Trophoblast cell (in vitro differentiated cells and primary cell): ENCODE measurements around the gene UBL7.

Experiments
- DNase-seq, 2 donors: peaks; one replicate each; pipeline ENCODE4 v3.0.0-alpha.2; 2016
- H2AFZ ChIP-seq: 2 replicates; pipeline ENCODE4 v1.6.1; 2013; ENCODE audit warnings: low read length, moderate library complexity, mild to moderate bottlenecking; ENCODE audit not compliant: insufficient read depth, poor library complexity
- H2AK5ac ChIP-seq: 2 replicates; pipeline ENCODE4 v1.6.1; 2013; ENCODE audit warnings: mild to moderate bottlenecking, low read length
- H2BK120ac ChIP-seq: 2 replicates; pipeline ENCODE4 v1.6.1; 2013; ENCODE audit warnings: low read length, mild to moderate bottlenecking, moderate library complexity; ENCODE audit not compliant: insufficient read depth, poor library complexity
- H2BK12ac ChIP-seq: 2 replicates; pipeline ENCODE4 v1.6.1; 2013; ENCODE audit warnings: mild to moderate bottlenecking, low read length, moderate library complexity
- H2BK5ac ChIP-seq: 2 replicates; pipeline ENCODE4 v1.6.1; 2013; ENCODE audit warnings: low read length, low read depth, moderate library complexity, mild to moderate bottlenecking; ENCODE audit not compliant: poor library complexity
- H3K14ac ChIP-seq: 2 replicates; pipeline ENCODE4 v1.6.1; 2013; ENCODE audit warnings: mild to moderate bottlenecking, low read length
- H3K18ac ChIP-seq: 2 replicates; pipeline ENCODE4 v1.6.1; 2013; ENCODE audit warnings: mild to moderate bottlenecking, low read length
- H3K23ac ChIP-seq: 2 replicates; pipeline ENCODE4 v1.6.1; 2013; ENCODE audit warnings: low read length
- H3K27ac ChIP-seq: 2 replicates; pipeline ENCODE4 v1.5.1; 2013; ENCODE audit warnings: low read depth, mild to moderate bottlenecking, inconsistent platforms, low read length, moderate library complexity
- H3K27me3 ChIP-seq: 2 replicates; pipeline ENCODE4 v1.6.1; 2013; ENCODE audit warnings: inconsistent platforms, mild to moderate bottlenecking, low read length, moderate library complexity; ENCODE audit not compliant: insufficient read depth
- H3K36me3 ChIP-seq, 2 experiments: 1 replicate in 1 of 2; 2 replicates in 1 of 2; pipeline ENCODE4 v1.6.1; 2013; ENCODE audit warnings: low read length in 2 of 2, mild to moderate bottlenecking in 2 of 2, moderate library complexity in 1 of 2; ENCODE audit not compliant: insufficient read depth in 2 of 2, control insufficient read depth in 1 of 2
- H3K4ac ChIP-seq: 2 replicates; pipeline ENCODE4 v1.6.1; 2013; ENCODE audit warnings: low read depth, mild to moderate bottlenecking, low read length, moderate library complexity
- H3K4me1 ChIP-seq, 2 experiments: 1 replicate in 1 of 2; 2 replicates in 1 of 2; pipeline ENCODE4 v1.6.1; 2013; ENCODE audit warnings: low read length in 2 of 2, mild to moderate bottlenecking in 2 of 2, moderate library complexity in 1 of 2; ENCODE audit not compliant: insufficient read depth in 2 of 2, control insufficient read depth in 1 of 2
- H3K4me2 ChIP-seq: 2 replicates; pipeline ENCODE4 v1.6.1; 2013; ENCODE audit warnings: inconsistent platforms, mild to moderate bottlenecking, low read length, moderate library complexity
- H3K4me3 ChIP-seq: 2 replicates; pipeline ENCODE4 v1.5.1; 2013; ENCODE audit warnings: mild to moderate bottlenecking, low read depth, low read length, inconsistent platforms
- H3K79me1 ChIP-seq: one replicate; pipeline ENCODE4 v1.6.1; 2013; ENCODE audit warnings: low read length
- H3K79me2 ChIP-seq: 2 replicates; pipeline ENCODE4 v1.6.1; 2013; ENCODE audit warnings: low read length, mild to moderate bottlenecking; ENCODE audit not compliant: control insufficient read depth, insufficient read depth, poor library complexity
- H3K9ac ChIP-seq: 2 replicates; pipeline ENCODE4 v1.6.1; 2013; ENCODE audit warnings: mild to moderate bottlenecking, low read length
- H3K9me3 ChIP-seq: 2 replicates; pipeline ENCODE4 v1.6.1; 2013; ENCODE audit warnings: low read depth, mild to moderate bottlenecking, control low read depth, inconsistent platforms, low read length; ENCODE audit not compliant: insufficient read depth
- H4K12ac ChIP-seq: 2 replicates; pipeline ENCODE4 v1.6.1; 2013; ENCODE audit warnings: low read depth, mild to moderate bottlenecking, low read length, moderate library complexity
- H4K8ac ChIP-seq: 2 replicates; pipeline ENCODE4 v1.6.1; 2013; ENCODE audit warnings: low read depth, mild to moderate bottlenecking, low read length, moderate library complexity
- H4K91ac ChIP-seq: one replicate; pipeline ENCODE4 v1.6.1; 2013; ENCODE audit warnings: low read depth, mild to moderate bottlenecking, low read length, moderate library complexity
- WGBS: extraction: QIAGEN DNeasy Blood & Tissue Kit; methylation state at CpG from one replicate; pipeline ENCODE4 v1.1.7; 2013; ENCODE audit warnings: missing lambda C conversion rate; ENCODE audit not compliant: insufficient read length, insufficient coverage; ENCODE audit errors: extremely low coverage; 5-methylcytosine and 5-hydroxymethylcytosine counted together

The UBL7 gene

GRCh38 chr15:74426404-74427281, 34.3 kb downstream of the UBL7 start:
- no peak overlapping the region for H2AK5ac ChIP-seq
- H2BK120ac ChIP-seq, result no peak overlapping the region
- no peak overlapping the region for H4K12ac ChIP-seq
- peaks cover 19 to 23% of the 10 kb centered on the region in 2 experiments for H3K36me3 ChIP-seq
- no peak overlapping the region for H3K14ac ChIP-seq
- peaks cover 20% of the 10 kb centered on the region for H3K79me1 ChIP-seq
- H3K4me2 ChIP-seq, result no peak overlapping the region
- H3K27me3 ChIP-seq, result no peaks in the 10 kb centered on the region
- peaks cover 35 to 47% of the 10 kb centered on the region in 2 experiments for H3K4me1 ChIP-seq
- no peak overlapping the region for H3K18ac ChIP-seq
- H3K4me3 ChIP-seq, result no peak overlapping the region
- WGBS, result no CpG with 5 or more reads among the region's 10 CpGs
- no peak overlapping the region for H4K91ac ChIP-seq
- H3K79me2 ChIP-seq, result peaks cover 32% of the 10 kb centered on the region
- peak overlapping the region; percentile 4 for H2BK5ac ChIP-seq
- H2BK12ac ChIP-seq, result no peak overlapping the region
- no peak overlapping the region for H4K8ac ChIP-seq
- no peak overlapping the region for H2AFZ ChIP-seq
- no peak overlapping the region for H3K23ac ChIP-seq
- H3K9me3 ChIP-seq, result no peaks in the 10 kb centered on the region
- no peak overlapping the region for H3K9ac ChIP-seq
- H3K27ac ChIP-seq, result peak overlapping the region; percentile 24
- no peak overlapping the region for H3K4ac ChIP-seq
- no peak for DNase-seq

DNA sequence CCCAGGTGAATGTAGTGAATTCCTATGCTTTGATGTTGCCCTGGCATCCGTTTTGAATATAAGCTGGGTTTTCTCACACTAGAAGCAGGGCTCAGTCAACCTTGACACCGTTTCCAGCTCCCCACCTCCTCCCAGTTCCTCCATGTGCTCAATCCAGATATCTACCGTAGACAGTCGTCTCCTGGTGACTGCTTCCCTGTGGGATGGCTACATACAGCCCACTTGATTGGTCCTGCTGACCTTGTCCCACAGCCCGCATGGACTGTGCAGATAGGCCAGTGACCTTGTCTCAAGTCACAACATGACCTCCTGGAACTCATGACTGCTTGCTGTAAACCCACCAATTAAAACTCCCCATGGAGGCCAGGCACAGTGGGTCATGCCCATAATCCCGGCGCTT, 35.3 kb downstream of the UBL7 start:
- H3K23ac ChIP-seq, result no peak overlapping the region
- no peak overlapping the region for H3K14ac ChIP-seq
- H3K18ac ChIP-seq, result no peak overlapping the region
- H3K27ac ChIP-seq, result no peak overlapping the region
- H3K36me3 ChIP-seq, result peaks cover 19 to 20% of the 10 kb centered on the region in 2 experiments
- no peak overlapping the region for H3K9ac ChIP-seq
- H4K12ac ChIP-seq, result no peak overlapping the region
- H2AK5ac ChIP-seq, result no peak overlapping the region
- H3K4me2 ChIP-seq, result no peak overlapping the region
- no peak overlapping the region for H2AFZ ChIP-seq
- peaks cover 45 to 50% of the 10 kb centered on the region in 2 experiments for H3K4me1 ChIP-seq
- no peak overlapping the region for H2BK12ac ChIP-seq
- WGBS, result no CpG with 5 or more reads among the region's 7 CpGs
- no peak overlapping the region for H2BK120ac ChIP-seq
- no peak overlapping the region for H3K4ac ChIP-seq
- H3K79me1 ChIP-seq, result peaks cover 25% of the 10 kb centered on the region
- no peak overlapping the region for H3K4me3 ChIP-seq
- no peak overlapping the region for H2BK5ac ChIP-seq
- H3K27me3 ChIP-seq, result no peaks in the 10 kb centered on the region
- H4K8ac ChIP-seq, result no peak overlapping the region
- H3K9me3 ChIP-seq, result no peaks in the 10 kb centered on the region
- no peak overlapping the region for H4K91ac ChIP-seq
- peaks cover 33% of the 10 kb centered on the region for H3K79me2 ChIP-seq
- no peak for DNase-seq

DNA sequence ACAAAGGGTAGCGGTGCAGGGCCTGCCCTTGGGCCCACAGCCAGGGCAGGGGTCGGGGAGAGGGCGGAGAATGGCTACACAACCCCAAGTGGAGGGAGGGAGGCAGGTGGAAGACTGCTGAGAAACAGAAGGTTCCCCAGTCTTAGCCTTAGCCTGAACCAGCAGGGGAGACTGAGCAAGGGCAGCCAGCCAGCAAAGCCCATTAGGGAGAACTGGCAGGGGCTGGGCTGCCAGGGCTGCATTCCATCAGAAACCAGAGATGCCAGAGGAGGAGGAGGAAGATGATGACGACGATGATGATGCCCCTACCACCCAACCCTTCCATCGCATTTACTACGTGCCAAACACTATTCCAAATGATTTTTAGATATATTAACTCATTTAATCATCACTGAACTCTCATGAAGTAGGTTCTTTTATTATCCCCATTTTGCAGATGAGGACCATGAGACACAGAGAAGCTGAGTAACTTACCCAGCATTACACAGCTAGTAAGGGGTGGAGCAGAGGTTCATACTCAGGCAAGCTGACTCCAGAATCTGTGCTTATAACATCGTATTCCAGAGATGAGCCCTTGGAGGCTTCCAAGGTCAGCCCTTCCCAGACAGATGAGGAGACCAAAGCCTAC, 35.9 kb downstream of the UBL7 start:
- peak overlapping the region; percentile 1 for H4K91ac ChIP-seq
- H3K9ac ChIP-seq, result no peak overlapping the region
- H3K4me3 ChIP-seq, result no peak overlapping the region
- no peak overlapping the region for H3K4me2 ChIP-seq
- H2AK5ac ChIP-seq, result no peak overlapping the region
- peak overlapping the region; percentile 13 for H4K8ac ChIP-seq
- H3K79me1 ChIP-seq, result peaks cover 30% of the 10 kb centered on the region
- peaks cover 50 to 55% of the 10 kb centered on the region in 2 experiments for H3K4me1 ChIP-seq
- no peak for DNase-seq
- peak overlapping the region; percentile 1 for H3K4ac ChIP-seq
- H4K12ac ChIP-seq, result no peak overlapping the region
- H3K23ac ChIP-seq, result no peak overlapping the region
- H3K27ac ChIP-seq, result no peak overlapping the region
- H2BK12ac ChIP-seq, result no peak overlapping the region
- no peak overlapping the region for H2AFZ ChIP-seq
- H3K9me3 ChIP-seq, result no peaks in the 10 kb centered on the region
- peak overlapping the region; percentile 16 for H3K14ac ChIP-seq
- no peak overlapping the region for H2BK120ac ChIP-seq
- peaks cover 37% of the 10 kb centered on the region for H3K79me2 ChIP-seq
- peak overlapping the region; percentile 14 for H3K18ac ChIP-seq
- H2BK5ac ChIP-seq, result no peak overlapping the region
- H3K36me3 ChIP-seq, result peaks cover 19 to 20% of the 10 kb centered on the region in 2 experiments
- WGBS, result no CpG with 5 or more reads among the region's 8 CpGs
- no peaks in the 10 kb centered on the region for H3K27me3 ChIP-seq

GRCh38 chr15:74423431-74424257, 37.3 kb downstream of the UBL7 start:
- H2BK12ac ChIP-seq, result peak overlapping the region; percentile 56
- H2BK5ac ChIP-seq, result peak overlapping the region; percentile 25
- H2AK5ac ChIP-seq, result peak overlapping the region; percentile 8
- H3K4me2 ChIP-seq, result peak overlapping the region; percentile 33
- H3K4ac ChIP-seq, result peak overlapping the region; percentile 4
- no peak overlapping the region for H4K12ac ChIP-seq
- peak overlapping the region; percentile 4 for H2BK120ac ChIP-seq
- no peak overlapping the region for H2AFZ ChIP-seq
- H3K9me3 ChIP-seq, result no peaks in the 10 kb centered on the region
- H3K4me3 ChIP-seq, result no peak overlapping the region
- peaks cover 16 to 19% of the 10 kb centered on the region in 2 experiments for H3K36me3 ChIP-seq
- peak in 1 of 2 donors; percentile 78 for DNase-seq
- H3K9ac ChIP-seq, result peak overlapping the region; percentile 12
- H3K79me1 ChIP-seq, result peaks cover 34% of the 10 kb centered on the region
- H3K14ac ChIP-seq, result peak overlapping the region; percentile 9
- peak overlapping the region; percentile 21 for H3K27ac ChIP-seq
- H3K18ac ChIP-seq, result peak overlapping the region; percentile 63
- peaks cover 33% of the 10 kb centered on the region for H3K79me2 ChIP-seq
- peaks cover 47 to 62% of the 10 kb centered on the region in 2 experiments for H3K4me1 ChIP-seq
- H3K27me3 ChIP-seq, result no peaks in the 10 kb centered on the region
- no peak overlapping the region for H3K23ac ChIP-seq
- peak overlapping the region; percentile 10 for H4K91ac ChIP-seq
- H4K8ac ChIP-seq, result no peak overlapping the region
- WGBS, result no CpG with 5 or more reads among the region's 10 CpGs
